Chondrocyte (in vitro differentiated cells): ENCODE measurements around the gene VTA1. TPM values are rescaled to one million over a fixed set of nuclear protein-coding genes. Genes with fewer than 3 reads are reported as not detected.
"Not testable (repeated sequence)": the region's sequence is repeated elsewhere in the genome, so short reads cannot be mapped to it uniquely, and the experiment has no call there.

Experiments used
- DNase-seq: peaks from one replicate; pipeline ENCODE4 v3.0.0; 2021; ENCODE audit warnings: mixed read lengths, low spot score
- H3K27ac Mint-ChIP-seq: one replicate; pipeline ENCODE4 v1.8.0; 2021; ENCODE audit warnings: mild to moderate bottlenecking, moderate library complexity, mixed read lengths; ENCODE audit not compliant: unreplicated experiment
- H3K27me3 Mint-ChIP-seq: 2 replicates; pipeline ENCODE4 v1.8.0; 2021; ENCODE audit warnings: low read depth, mixed read lengths
- H3K36me3 Mint-ChIP-seq: 2 replicates; pipeline ENCODE4 v1.8.0; 2021; ENCODE audit warnings: low read depth, mixed read lengths
- H3K4me1 Mint-ChIP-seq: 2 replicates; pipeline ENCODE4 v1.8.0; 2021; ENCODE audit warnings: low read depth, mild to moderate bottlenecking, mixed read lengths
- H3K4me3 Mint-ChIP-seq: one replicate; pipeline ENCODE4 v1.8.0; 2021; ENCODE audit warnings: mild to moderate bottlenecking, moderate library complexity, mixed read lengths; ENCODE audit not compliant: unreplicated experiment
- H3K9me3 Mint-ChIP-seq: 2 replicates; pipeline ENCODE4 v1.8.0; 2021; ENCODE audit warnings: low read depth, mixed read lengths
- total RNA-seq: library from RNA; stranded (reverse); gene quantifications from 3 replicates; pipeline ENCODE4 v1.2.1, GENCODE V29; 2021
- TF ChIP-seq, protein P1 (sequence below): fragments of 200-600 bp; sonication (generic); IDR thresholded peaks from 2 replicates; pipeline ENCODE4 v1.5.0; 2021; ENCODE audit warnings: antibody characterized with exemption, mild to moderate bottlenecking, moderate library complexity

The VTA1 gene
- total RNA-seq, 1 donor from 2014 or later, result 39.3 TPM

DNA sequence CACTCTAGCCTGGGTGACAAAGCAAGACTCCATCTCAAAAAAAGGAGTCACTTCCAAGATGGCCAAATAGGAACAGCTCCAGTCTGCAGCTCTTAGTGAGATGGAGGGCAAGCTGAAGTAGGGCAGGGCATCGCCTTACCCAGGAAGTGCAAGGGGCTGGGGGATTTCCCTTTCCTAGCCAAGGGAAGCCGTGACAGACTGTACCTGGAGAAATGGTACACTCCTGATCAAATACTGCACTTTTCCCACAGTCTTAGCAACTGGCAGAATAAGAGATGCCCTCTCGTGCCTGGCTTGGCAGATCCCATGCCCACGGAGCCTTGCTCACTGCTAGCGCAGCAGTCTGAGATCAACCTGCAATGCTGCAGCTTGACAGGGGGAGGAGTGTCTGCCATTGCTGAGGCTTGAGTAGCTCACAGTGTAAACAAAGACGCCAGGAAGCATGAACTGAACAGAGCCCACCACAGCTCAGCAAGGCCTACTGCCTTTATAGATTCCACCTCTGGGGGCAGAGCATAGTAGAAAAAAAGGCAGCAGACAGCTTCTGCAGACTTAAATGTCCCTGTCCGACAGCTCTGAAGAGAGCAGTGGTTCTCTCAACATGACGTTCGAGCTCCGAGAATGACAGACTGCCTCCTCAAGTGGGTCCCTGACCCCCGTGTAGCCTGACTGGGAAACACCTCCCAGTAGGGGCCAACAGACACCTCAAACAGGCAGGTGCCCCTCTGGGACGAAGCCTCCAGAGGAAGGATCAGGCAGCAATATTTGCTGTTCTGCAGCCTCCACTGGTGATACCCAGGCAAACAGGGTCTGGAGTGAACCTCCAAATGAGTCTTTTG is 85.4 kb downstream of the VTA1 start:
- not testable (repeated sequence) for H3K27me3 Mint-ChIP-seq, H3K36me3 Mint-ChIP-seq, H3K4me3 Mint-ChIP-seq, DNase-seq, H3K27ac Mint-ChIP-seq
- peaks cover 19% of the 10 kb centered on the region for H3K4me1 Mint-ChIP-seq
- peaks cover 11% of the 10 kb centered on the region for H3K9me3 Mint-ChIP-seq
- TF ChIP-seq, protein P1, sequence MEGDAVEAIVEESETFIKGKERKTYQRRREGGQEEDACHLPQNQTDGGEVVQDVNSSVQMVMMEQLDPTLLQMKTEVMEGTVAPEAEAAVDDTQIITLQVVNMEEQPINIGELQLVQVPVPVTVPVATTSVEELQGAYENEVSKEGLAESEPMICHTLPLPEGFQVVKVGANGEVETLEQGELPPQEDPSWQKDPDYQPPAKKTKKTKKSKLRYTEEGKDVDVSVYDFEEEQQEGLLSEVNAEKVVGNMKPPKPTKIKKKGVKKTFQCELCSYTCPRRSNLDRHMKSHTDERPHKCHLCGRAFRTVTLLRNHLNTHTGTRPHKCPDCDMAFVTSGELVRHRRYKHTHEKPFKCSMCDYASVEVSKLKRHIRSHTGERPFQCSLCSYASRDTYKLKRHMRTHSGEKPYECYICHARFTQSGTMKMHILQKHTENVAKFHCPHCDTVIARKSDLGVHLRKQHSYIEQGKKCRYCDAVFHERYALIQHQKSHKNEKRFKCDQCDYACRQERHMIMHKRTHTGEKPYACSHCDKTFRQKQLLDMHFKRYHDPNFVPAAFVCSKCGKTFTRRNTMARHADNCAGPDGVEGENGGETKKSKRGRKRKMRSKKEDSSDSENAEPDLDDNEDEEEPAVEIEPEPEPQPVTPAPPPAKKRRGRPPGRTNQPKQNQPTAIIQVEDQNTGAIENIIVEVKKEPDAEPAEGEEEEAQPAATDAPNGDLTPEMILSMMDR, result peak; percentile 64

GRCh38 chr6:142233945-142234682 is 87.1 kb downstream of the VTA1 start:
- H3K36me3 Mint-ChIP-seq, result no peaks in the 10 kb centered on the region
- TF ChIP-seq, protein P1, result no peak
- H3K9me3 Mint-ChIP-seq, result no peaks in the 10 kb centered on the region
- no peak for DNase-seq
- no peak overlapping the region for H3K4me3 Mint-ChIP-seq
- H3K27me3 Mint-ChIP-seq, result no peaks in the 10 kb centered on the region
- H3K4me1 Mint-ChIP-seq, result peaks cover 19% of the 10 kb centered on the region
- no peak overlapping the region for H3K27ac Mint-ChIP-seq

DNA sequence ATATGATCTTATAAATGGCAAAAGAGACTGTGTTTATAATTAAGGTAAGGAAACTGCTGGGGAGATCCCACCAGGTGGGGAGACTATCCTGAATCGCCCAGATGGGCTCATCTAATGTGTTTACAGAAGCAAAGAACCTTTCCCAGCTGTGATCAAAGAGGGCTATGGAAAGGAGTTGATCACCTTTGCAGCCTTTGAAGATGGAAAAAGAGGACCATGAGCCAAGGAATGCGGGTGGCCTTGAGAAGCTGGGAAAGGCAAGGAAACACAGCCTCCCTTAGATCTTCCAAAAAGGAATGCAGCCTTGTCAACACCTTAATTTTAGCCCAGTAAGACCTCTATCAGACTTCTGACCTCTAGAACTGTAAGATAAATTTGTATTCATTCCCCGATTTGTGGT is 88.2 kb downstream of the VTA1 start:
- H3K9me3 Mint-ChIP-seq, result no peaks in the 10 kb centered on the region
- no peak overlapping the region for H3K4me3 Mint-ChIP-seq
- H3K4me1 Mint-ChIP-seq, result peaks cover 19% of the 10 kb centered on the region
- DNase-seq, result no peak
- no peak overlapping the region for H3K27ac Mint-ChIP-seq
- TF ChIP-seq, protein P1, result no peak
- no peaks in the 10 kb centered on the region for H3K27me3 Mint-ChIP-seq
- H3K36me3 Mint-ChIP-seq, result no peaks in the 10 kb centered on the region

GRCh38 chr6:142235791-142236190 is 88.7 kb downstream of the VTA1 start:
- TF ChIP-seq, protein P1, result no peak
- Mint-ChIP-seq H3K36me3 (no peaks in the 10 kb centered on the region), H3K27ac (no peak overlapping the region), H3K4me1 (peaks cover 19% of the 10 kb centered on the region), H3K27me3 (no peaks in the 10 kb centered on the region), H3K9me3 (no peaks in the 10 kb centered on the region), H3K4me3 (no peak overlapping the region)
- no peak for DNase-seq

DNA sequence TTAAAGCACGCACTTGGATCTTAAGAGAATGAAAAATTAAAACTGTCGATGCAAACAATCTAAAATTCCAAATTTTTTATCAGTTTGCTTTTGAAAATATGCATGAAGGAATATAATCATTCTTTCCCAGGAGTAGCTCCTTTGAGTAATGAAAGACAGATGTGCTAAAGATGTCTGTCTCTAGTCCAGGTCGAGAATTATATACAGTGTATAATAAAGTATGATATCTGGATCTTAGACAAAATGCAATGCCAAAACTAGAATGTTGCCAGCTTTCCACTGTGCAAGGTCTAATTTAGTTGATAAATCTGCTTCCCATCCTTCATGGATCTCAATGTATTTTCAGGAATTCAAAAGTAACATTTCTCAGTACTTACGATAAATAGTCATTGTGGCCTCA is 89.6 kb downstream of the VTA1 start:
- Mint-ChIP-seq H3K36me3 (no peaks in the 10 kb centered on the region), H3K27ac (no peak overlapping the region), H3K4me3 (no peak overlapping the region), H3K27me3 (no peaks in the 10 kb centered on the region), H3K4me1 (peaks cover 19% of the 10 kb centered on the region), H3K9me3 (no peaks in the 10 kb centered on the region)
- DNase-seq, result no peak
- TF ChIP-seq, protein P1, result no peak
